Lower leg skin (tissue), 3 donors: ENCODE results near the gene TMCC1.

Source experiments
- CTCF ChIP-seq, 3 donors: fragments of 450-650 bp; IDR thresholded peaks; one replicate each; pipeline ENCODE4 v1.5.1; 2016; ENCODE audit warnings: antibody characterized with exemption in 3 of 3, mild to moderate bottlenecking in 3 of 3, moderate library complexity in 2 of 3
- POLR2A ChIP-seq, 2 donors: fragments of 450-650 bp; IDR thresholded peaks; one replicate each; pipeline ENCODE4 v1.6.1; 2016 to 2017; ENCODE audit warnings: antibody characterized with exemption in 2 of 2, mild to moderate bottlenecking in 1 of 2, moderate library complexity in 1 of 2

GRCh38 chr3:129611446-129611800, 282.1 kb downstream of the TMCC1 start:
- TF ChIP-seq CTCF (IDR thresholded peaks at IDR 0.05): no peak
- TF ChIP-seq POLR2A (IDR thresholded peaks at IDR 0.05): no peak
